SK-N-SH (cell line): ENCODE data around the gene ARHGAP15. TPM values are rescaled to one million over a fixed set of nuclear protein-coding genes. Genes with fewer than 3 reads are reported as not detected.

Experiments used
- CTCF ChIA-PET: fragments of 300-600, 350-600 bp; formaldehyde crosslinking; extraction: SDS; loops from one replicate; lab custom pipeline; 2021; lab: Yijun Ruan, JAX
- POLR2A ChIA-PET: fragments of 350-600 bp; sonication (Branson Sonifier 250); formaldehyde crosslinking; extraction: SDS; loops from one replicate; lab custom pipeline; 2020; ENCODE audit warnings: antibody characterized with exemption, inconsistent platforms; lab: Yijun Ruan, JAX
- DNase-seq: peaks from one replicate; pipeline ENCODE4 v3.0.0; 2012
- H2AFZ ChIP-seq: fragments of 200-600 bp; sonication (generic); 2 replicates; pipeline ENCODE4 v1.8.1; 2016; ENCODE audit warnings: antibody characterized with exemption, mild to moderate bottlenecking, low read depth
- H3F3A ChIP-seq: fragments of 200-600 bp; sonication (generic); replicated peaks from 2 replicates; pipeline ENCODE3; 2016; ENCODE audit warnings: antibody characterized with exemption, mild to moderate bottlenecking; ENCODE audit not compliant: insufficient read depth
- H3K27ac ChIP-seq, 2 experiments: fragments of 200-500 bp in 1 of 2; fragments of 200-600 bp in 1 of 2; sonication (Bioruptor generic) in 1 of 2; sonication (generic), shearing (Covaris generic) in 1 of 2; 2 replicates each; pipeline versions ENCODE4 v1.5.1 to v1.6.1; 2014 to 2016; ENCODE audit warnings: low read depth in 2 of 2, inconsistent platforms in 1 of 2, low read length in 1 of 2, mild to moderate bottlenecking in 1 of 2, mixed read lengths in 1 of 2
- H3K27me3 ChIP-seq: fragments of 200-600 bp; sonication (generic), shearing (Covaris generic); 2 replicates; pipeline ENCODE4 v1.6.1; 2016; ENCODE audit warnings: mixed run types; ENCODE audit not compliant: insufficient read depth
- H3K36me3 ChIP-seq, 2 experiments: fragments of 200-500 bp in 1 of 2; fragments of 200-600 bp in 1 of 2; sonication (Bioruptor generic) in 1 of 2; sonication (generic) in 1 of 2; replicated peaks in 1 of 2; 2 replicates each; pipeline versions ENCODE3 to v1.5.1; 2014 to 2016; ENCODE audit warnings: low read length in 1 of 2, mild to moderate bottlenecking in 1 of 2; ENCODE audit not compliant: insufficient read depth in 2 of 2, control insufficient read depth in 1 of 2
- H3K4me1 ChIP-seq, 2 experiments: fragments of 200-500 bp in 1 of 2; fragments of 200-600 bp in 1 of 2; sonication (Bioruptor generic) in 1 of 2; sonication (generic), shearing (Covaris generic) in 1 of 2; 2 replicates each; pipeline versions ENCODE4 v1.5.1 to v1.6.1; 2014 to 2016; ENCODE audit warnings: low read depth in 1 of 2, low read length in 1 of 2, mixed run types in 1 of 2; ENCODE audit not compliant: insufficient read depth in 2 of 2, control insufficient read depth in 1 of 2
- H3K4me2 ChIP-seq: fragments of 200-600 bp; sonication (generic), shearing (Covaris generic); 2 replicates; pipeline ENCODE4 v1.6.1; 2017; ENCODE audit warnings: mixed run types
- H3K4me3 ChIP-seq, 2 experiments: fragments of 200-500 bp in 1 of 2; fragments of 200-600 bp in 1 of 2; sonication (Bioruptor generic) in 1 of 2; sonication (generic), shearing (Covaris generic) in 1 of 2; 2 replicates each; pipeline versions ENCODE4 v1.5.1 to v1.8.1; 2014 to 2016; ENCODE audit warnings: low read depth in 2 of 2, inconsistent platforms in 1 of 2, low read length in 1 of 2, mild to moderate bottlenecking in 1 of 2, mixed read lengths in 1 of 2, moderate library complexity in 1 of 2
- H3K79me2 ChIP-seq: fragments of 200-600 bp; sonication (generic); 2 replicates; pipeline ENCODE4 v1.8.1; 2017; ENCODE audit warnings: mild to moderate bottlenecking; ENCODE audit not compliant: insufficient read depth
- H3K9ac ChIP-seq: fragments of 200-600 bp; sonication (generic); 2 replicates; pipeline ENCODE4 v1.6.1; 2017; ENCODE audit warnings: mixed run types
- H3K9me2 ChIP-seq: fragments of 200-600 bp; sonication (generic); 2 replicates; pipeline ENCODE4 v1.6.1; 2017; ENCODE audit warnings: mixed run types
- H3K9me3 ChIP-seq: fragments of 200-600 bp; sonication (generic); 2 replicates; pipeline ENCODE4 v1.6.1; 2017; ENCODE audit warnings: mixed run types, mild to moderate bottlenecking, moderate library complexity
- H4K20me1 ChIP-seq: fragments of 200-600 bp; sonication (generic); 2 replicates; pipeline ENCODE4 v1.6.1; 2017; ENCODE audit warnings: mild to moderate bottlenecking, mixed run types; ENCODE audit not compliant: insufficient read depth
- CTCF ChIP-seq: fragments of 200-600 bp; sonication (generic); IDR thresholded peaks from 2 replicates; pipeline ENCODE4 v1.6.1; 2017; ENCODE audit warnings: antibody characterized with exemption, mild to moderate bottlenecking, moderate library complexity
- EP300 ChIP-seq, 2 experiments: IDR thresholded peaks; 2 replicates each; pipeline versions ENCODE4 v1.4.0 to v1.6.1; 2012; ENCODE audit warnings: borderline replicate concordance in 1 of 2, low read depth in 1 of 2, low read length in 1 of 2
- FOSL2 ChIP-seq: IDR thresholded peaks from 2 replicates; pipeline ENCODE4 v1.4.0; 2012; ENCODE audit warnings: low read depth, mild to moderate bottlenecking, moderate library complexity, borderline replicate concordance
- JUND ChIP-seq: IDR thresholded peaks from 2 replicates; pipeline ENCODE4 v1.4.0; 2012
- MAX ChIP-seq: IDR thresholded peaks from 2 replicates; pipeline ENCODE4 v1.4.0; 2012; ENCODE audit warnings: low read depth
- NFIC ChIP-seq: IDR thresholded peaks from 2 replicates; pipeline ENCODE4 v1.4.0; 2012; ENCODE audit warnings: borderline replicate concordance
- POLR2AphosphoS5 ChIP-seq: IDR thresholded peaks from 2 replicates; pipeline ENCODE4 v1.6.1; 2012; ENCODE audit warnings: low read depth, low read length
- REST ChIP-seq: IDR thresholded peaks from 2 replicates; pipeline ENCODE4 v1.6.1; 2012; ENCODE audit warnings: mild to moderate bottlenecking, low read depth, low read length, moderate library complexity
- TCF12 ChIP-seq: IDR thresholded peaks from 2 replicates; pipeline ENCODE4 v1.4.0; 2012
- TEAD4 ChIP-seq: IDR thresholded peaks from 2 replicates; pipeline ENCODE4 v1.4.0; 2012; ENCODE audit warnings: mild to moderate bottlenecking, borderline replicate concordance; ENCODE audit not compliant: insufficient read depth
- USF1 ChIP-seq: IDR thresholded peaks from 2 replicates; pipeline ENCODE4 v1.4.0; 2012; ENCODE audit warnings: low read depth, borderline replicate concordance
- USF2 ChIP-seq: fragments of 150-350 bp; IDR thresholded peaks from 2 replicates; pipeline ENCODE4 v1.6.1; 2017; ENCODE audit warnings: antibody characterized with exemption, low read length, low read depth, borderline replicate concordance
- WGBS: methylation state at CpG from one replicate; pipeline ENCODE4 v1.1.6; 2017; ENCODE audit warnings: low lambda C conversion rate; 5-methylcytosine and 5-hydroxymethylcytosine counted together
- polyA plus RNA-seq, 3 experiments: library from polyadenylated mRNA; depleted of rRNA; stranded (reverse); fragments of >200 nt; gene quantifications; 2 replicates each; pipeline ENCODE4 v1.2.3, GENCODE V29; 2012

Gene ARHGAP15
- polyA plus RNA-seq, 1 of the 3 experiments (the other 2 are of a cell fraction): not detected

GRCh38 chr2:143473216-143473615 is 344.0 kb downstream of the ARHGAP15 start:
- POLR2A ChIA-PET: no interaction called here
- Histone ChIP-seq H3K27ac (peak overlapping the region in 1 of 2 experiments; percentile 10; a peak in 3 of 4 replicates), H3K36me3 (no peaks in the 10 kb centered on the region), H3K4me2 (no peak overlapping the region), H3K27me3 (no peaks in the 10 kb centered on the region), H3K4me3 (no peak overlapping the region), H3K79me2 (no peaks in the 10 kb centered on the region), H3F3A (no peaks in the 10 kb centered on the region), H3K9ac (no peak overlapping the region), H3K9me2 (no peaks in the 10 kb centered on the region), H3K4me1 (peaks cover 4 to 21% of the 10 kb centered on the region in 2 experiments; a peak in 3 of 4 replicates), H4K20me1 (no peaks in the 10 kb centered on the region), H3K9me3 (no peaks in the 10 kb centered on the region), H2AFZ (peak overlapping the region; percentile 75)
- TF ChIP-seq MAX: peak; percentile 18; the same call in 1 of the 2 replicates
- TF ChIP-seq TCF12: peak; percentile 66
- TF ChIP-seq USF1: no peak
- peak in 1 of 2 experiments; percentile 55; a peak in 1 of 4 replicates for TF ChIP-seq EP300 (IDR thresholded peaks at IDR 0.05; ENCODE audit: borderline replicate concordance in 1 of 2, low read depth in 1 of 2, low read length in 1 of 2)
- TF ChIP-seq FOSL2: peak; percentile 82
- no peak for TF ChIP-seq REST
- TF ChIP-seq NFIC: peak; percentile 32; the same call in 1 of the 2 replicates
- peak; percentile 19; the same call in 1 of the 2 replicates for TF ChIP-seq POLR2AphosphoS5
- TF ChIP-seq JUND: peak; percentile 73; the same call in 1 of the 2 replicates
- no peak for TF ChIP-seq USF2
- TF ChIP-seq TEAD4: peak; percentile 38; the same call in 1 of the 2 replicates
- no peak for DNase-seq
- CTCF ChIA-PET: no interaction called here
- WGBS: 42% methylated on average over 3 of the region's 3 CpGs

- Histone ChIP-seq H3K27me3 (no peaks in the 10 kb centered on the region), H3K36me3 (no peaks in the 10 kb centered on the region), H3K4me2 (no peak overlapping the region), H3K9ac (no peak overlapping the region), H3K27ac (no peak overlapping the region; a peak in 1 of 4 replicates), H4K20me1 (no peaks in the 10 kb centered on the region), H2AFZ (peak overlapping the region; percentile 75), H3K9me3 (no peaks in the 10 kb centered on the region), H3K79me2 (no peaks in the 10 kb centered on the region), H3F3A (no peaks in the 10 kb centered on the region), H3K4me1 (peaks cover 4 to 21% of the 10 kb centered on the region in 2 experiments; a peak in 3 of 4 replicates), H3K4me3 (no peak overlapping the region), H3K9me2 (no peaks in the 10 kb centered on the region)
- no peak for DNase-seq
- 84% methylated on average over 3 of the region's 3 CpGs for whole genome bisulfite sequencing
- no peak for TF ChIP-seq CTCF
- POLR2A ChIA-PET: no interaction called here
- CTCF ChIA-PET: no interaction called here
These were observed 344.6 kb downstream of the ARHGAP15 start for GRCh38 chr2:143473820-143474219.
